SW 1271 (cell line): ENCODE measurements around the gene USE1.
A peak's percentile ranks its signal among the peaks of the same experiment; 100 is the strongest.

Experiments used
- DNase-seq, 2 experiments: peaks; one replicate each; lab custom pipeline; 2025; lab: John Stamatoyannopoulos, UW

The USE1 gene

GRCh38 chr19:17235971-17236777, 21.0 kb downstream of the USE1 start:
- peak in 1 of 2 experiments; percentile 70 for DNase-seq

GRCh38 chr19:17236811-17237543, 21.8 kb downstream of the USE1 start:
- no peak for DNase-seq

GRCh38 chr19:17237747-17238706, 22.9 kb downstream of the USE1 start:
- no peak for DNase-seq

- no peak for DNase-seq
Measured at GRCh38 chr19:17240062-17240752, 25.1 kb downstream of the USE1 start.

GRCh38 chr19:17240826-17241399, 25.8 kb downstream of the USE1 start:
- DNase-seq, result no peak

GRCh38 chr19:17242431-17243208, 27.5 kb downstream of the USE1 start:
- DNase-seq, result no peak

GRCh38 chr19:17243211-17243829, 28.2 kb downstream of the USE1 start:
- DNase-seq, result no peak

GRCh38 chr19:17243830-17244617, 28.9 kb downstream of the USE1 start:
- DNase-seq, result peak; percentile 35 to 50

- DNase-seq, result no peak
Measured at GRCh38 chr19:17244618-17245534, 29.7 kb downstream of the USE1 start.

GRCh38 chr19:17245535-17245984, 30.4 kb downstream of the USE1 start, which contains the start of gene NR2F6:
NR2F6 (minus strand) TSS chr19:17245919; CDS start chr19:17245220, 699 bp downstream.
- DNase-seq, result no peak

- DNase-seq, result no peak
Measured at GRCh38 chr19:17246681-17247425, 31.7 kb downstream of the USE1 start.

- no peak for DNase-seq
Measured at GRCh38 chr19:17248011-17248776, 33.0 kb downstream of the USE1 start.

- DNase-seq, result no peak
Measured at GRCh38 chr19:17249887-17250548, 34.9 kb downstream of the USE1 start.

GRCh38 chr19:17254636-17255035, 39.5 kb downstream of the USE1 start:
- no peak for DNase-seq

GRCh38 chr19:17255150-17255621, 40.0 kb downstream of the USE1 start:
- no peak for DNase-seq

- DNase-seq, result no peak
Measured at GRCh38 chr19:17256130-17256529, 41.0 kb downstream of the USE1 start.
